Neural crest cell (in vitro differentiated cells): ENCODE measurements around the gene LIPI. TPM values are rescaled to one million over a fixed set of nuclear protein-coding genes. Genes with fewer than 3 reads are reported as not detected.

Source experiments
- DNase-seq: peaks from one replicate; pipeline ENCODE4 v3.0.0; 2021; ENCODE audit warnings: low read depth, mixed read lengths, low spot score
- H3K27ac Mint-ChIP-seq: one replicate; pipeline ENCODE4 v1.8.0; 2021; ENCODE audit warnings: mild to moderate bottlenecking, mixed read lengths; ENCODE audit not compliant: unreplicated experiment
- H3K27me3 Mint-ChIP-seq: 2 replicates; pipeline ENCODE4 v1.8.0; 2021; ENCODE audit warnings: low read depth, mild to moderate bottlenecking, mixed read lengths
- H3K36me3 Mint-ChIP-seq: 2 replicates; pipeline ENCODE4 v1.8.0; 2021; ENCODE audit warnings: low read depth, mild to moderate bottlenecking, mixed read lengths
- H3K4me1 Mint-ChIP-seq: 2 replicates; pipeline ENCODE4 v1.8.0; 2021; ENCODE audit warnings: mixed read lengths
- H3K4me3 Mint-ChIP-seq: one replicate; pipeline ENCODE4 v1.8.0; 2021; ENCODE audit warnings: mild to moderate bottlenecking, mixed read lengths
- H3K9me3 Mint-ChIP-seq: 2 replicates; pipeline ENCODE4 v1.8.0; 2021; ENCODE audit warnings: mixed read lengths
- CTCF ChIP-seq: fragments of 200-600 bp; sonication (generic); conservative IDR thresholded peaks from 2 replicates; pipeline ENCODE4 v1.5.0; 2021; ENCODE audit warnings: antibody characterized with exemption, mild to moderate bottlenecking
- total RNA-seq: library from RNA; stranded (reverse); gene quantifications from 2 replicates; pipeline ENCODE4 v1.2.1, GENCODE V29; 2021

LIPI gene
- total RNA-seq, 1 donor from 2014 or later: not detected

GRCh38 chr21:14244911-14245310 is 34.2 kb upstream of the LIPI start:
- no peaks in the 10 kb centered on the region for H3K36me3 Mint-ChIP-seq
- DNase-seq: no peak
- no peaks in the 10 kb centered on the region for H3K4me1 Mint-ChIP-seq
- no peak overlapping the region for H3K27ac Mint-ChIP-seq
- H3K4me3 Mint-ChIP-seq: no peak overlapping the region
- H3K9me3 Mint-ChIP-seq: no peaks in the 10 kb centered on the region
- TF ChIP-seq CTCF: no peak
- H3K27me3 Mint-ChIP-seq: peaks cover 3% of the 10 kb centered on the region

GRCh38 chr21:14243874-14244273 is 33.1 kb upstream of the LIPI start:
- Mint-ChIP-seq H3K4me1 (no peaks in the 10 kb centered on the region), H3K27ac (no peak overlapping the region), H3K36me3 (no peaks in the 10 kb centered on the region), H3K9me3 (no peaks in the 10 kb centered on the region), H3K27me3 (peaks cover 2% of the 10 kb centered on the region), H3K4me3 (no peak overlapping the region)
- no peak for TF ChIP-seq CTCF
- DNase-seq: no peak

- no peak for TF ChIP-seq CTCF
- H3K9me3 Mint-ChIP-seq: no peaks in the 10 kb centered on the region
- no peak overlapping the region for H3K27ac Mint-ChIP-seq
- H3K27me3 Mint-ChIP-seq: peaks cover 2% of the 10 kb centered on the region
- DNase-seq: no peak
- H3K4me1 Mint-ChIP-seq: no peaks in the 10 kb centered on the region
- H3K36me3 Mint-ChIP-seq: no peaks in the 10 kb centered on the region
- no peak overlapping the region for H3K4me3 Mint-ChIP-seq
Observed at GRCh38 chr21:14243461-14243860, 32.7 kb upstream of the LIPI start.

GRCh38 chr21:14241297-14241696 is 30.5 kb upstream of the LIPI start:
- H3K27me3 Mint-ChIP-seq: no peaks in the 10 kb centered on the region
- no peaks in the 10 kb centered on the region for H3K36me3 Mint-ChIP-seq
- H3K4me1 Mint-ChIP-seq: no peaks in the 10 kb centered on the region
- no peak for DNase-seq
- H3K4me3 Mint-ChIP-seq: no peak overlapping the region
- no peaks in the 10 kb centered on the region for H3K9me3 Mint-ChIP-seq
- no peak overlapping the region for H3K27ac Mint-ChIP-seq
- TF ChIP-seq CTCF: no peak

GRCh38 chr21:14239281-14239680 is 28.5 kb upstream of the LIPI start:
- Mint-ChIP-seq H3K27me3 (peaks cover 3% of the 10 kb centered on the region), H3K36me3 (no peaks in the 10 kb centered on the region), H3K27ac (no peak overlapping the region), H3K9me3 (no peaks in the 10 kb centered on the region), H3K4me1 (no peaks in the 10 kb centered on the region), H3K4me3 (no peak overlapping the region)
- no peak for TF ChIP-seq CTCF
- no peak for DNase-seq

- Mint-ChIP-seq H3K36me3 (no peaks in the 10 kb centered on the region), H3K27ac (no peak overlapping the region), H3K4me3 (no peak overlapping the region), H3K4me1 (no peaks in the 10 kb centered on the region), H3K9me3 (no peaks in the 10 kb centered on the region), H3K27me3 (peaks cover 3% of the 10 kb centered on the region)
- no peak for TF ChIP-seq CTCF
- DNase-seq: no peak
Observed at GRCh38 chr21:14236180-14236579, 25.4 kb upstream of the LIPI start.
